ENCODE results near the gene SHROOM3. TPM values are rescaled to one million over a fixed set of nuclear protein-coding genes. Genes with fewer than 3 reads are reported as not detected.

The SHROOM3 gene
- total RNA-seq, 1 donor from 2014 or later, result 16.2 TPM

- Histone ChIP-seq H3K4me1 (peaks cover 21% of the 10 kb centered on the region), H3K4me3 (no peak overlapping the region), H3K36me3 (no peaks in the 10 kb centered on the region), H3K27ac (replicated peaks) (no peak overlapping the region), H3K9me3 (replicated peaks) (peaks cover 3% of the 10 kb centered on the region), H3K27me3 (ENCODE audit: low read depth) (no peaks in the 10 kb centered on the region)
- DNase-seq, result no peak
- TF ChIP-seq CTCF (IDR thresholded peaks at IDR 0.05; ENCODE audit: borderline replicate concordance), result no peak
- intact Hi-C loops (cut with micrococcal nuclease), result no loop called here
Measured at GRCh38 chr4:76543378-76543777, 108.3 kb downstream of the SHROOM3 start.

- Histone ChIP-seq H3K4me3 (no peak overlapping the region), H3K27me3 (ENCODE audit: low read depth) (no peaks in the 10 kb centered on the region), H3K4me1 (peaks cover 14% of the 10 kb centered on the region), H3K27ac (replicated peaks) (no peak overlapping the region), H3K9me3 (replicated peaks) (peaks cover 3% of the 10 kb centered on the region), H3K36me3 (no peaks in the 10 kb centered on the region)
- no peak for DNase-seq
- intact Hi-C loops (cut with micrococcal nuclease), result no loop called here
- no peak for TF ChIP-seq CTCF (IDR thresholded peaks at IDR 0.05; ENCODE audit: borderline replicate concordance)
Measured at GRCh38 chr4:76544725-76545124, 109.7 kb downstream of the SHROOM3 start.

- no peaks in the 10 kb centered on the region for H3K36me3 ChIP-seq
- H3K4me1 ChIP-seq, result peaks cover 8% of the 10 kb centered on the region
- H3K27ac ChIP-seq (replicated peaks), result no peak overlapping the region
- TF ChIP-seq CTCF (IDR thresholded peaks at IDR 0.05; ENCODE audit: borderline replicate concordance), result no peak
- intact Hi-C loops (cut with micrococcal nuclease), result no loop called here
- no peak overlapping the region for H3K4me3 ChIP-seq
- H3K9me3 ChIP-seq (replicated peaks), result peaks cover 3% of the 10 kb centered on the region
- no peak for DNase-seq
- no peaks in the 10 kb centered on the region for H3K27me3 ChIP-seq (ENCODE audit: low read depth)
Measured at GRCh38 chr4:76545226-76545884, 110.3 kb downstream of the SHROOM3 start.

- H3K27me3 ChIP-seq (ENCODE audit: low read depth), result no peaks in the 10 kb centered on the region
- H3K4me3 ChIP-seq, result no peak overlapping the region
- no peak for DNase-seq
- H3K27ac ChIP-seq (replicated peaks), result no peak overlapping the region
- TF ChIP-seq CTCF (IDR thresholded peaks at IDR 0.05; ENCODE audit: borderline replicate concordance), result no peak
- intact Hi-C loops (cut with micrococcal nuclease), result no loop called here
- peaks cover 5% of the 10 kb centered on the region for H3K4me1 ChIP-seq
- peaks cover 3% of the 10 kb centered on the region for H3K9me3 ChIP-seq (replicated peaks)
- H3K36me3 ChIP-seq, result no peaks in the 10 kb centered on the region
Measured at GRCh38 chr4:76546327-76546726, 111.3 kb downstream of the SHROOM3 start.

GRCh38 chr4:76546759-76547742 lies 112.0 kb downstream of the SHROOM3 start:
- Histone ChIP-seq H3K9me3 (replicated peaks) (peaks cover 3% of the 10 kb centered on the region), H3K27ac (replicated peaks) (no peak overlapping the region), H3K4me1 (peaks cover 5% of the 10 kb centered on the region), H3K36me3 (no peaks in the 10 kb centered on the region), H3K4me3 (no peak overlapping the region), H3K27me3 (ENCODE audit: low read depth) (no peaks in the 10 kb centered on the region)
- no peak for TF ChIP-seq CTCF (IDR thresholded peaks at IDR 0.05; ENCODE audit: borderline replicate concordance)
- DNase-seq, result no peak
- intact Hi-C loops (cut with micrococcal nuclease), result no loop called here
